H1 (cell line): ENCODE data around the gene BRD1. TPM values are rescaled to one million over a fixed set of nuclear protein-coding genes. Genes with fewer than 3 reads are reported as not detected.

Experiments used
- EP300 ChIP-seq, 2 experiments: IDR thresholded peaks; 1 replicate in 1 of 2; 2 replicates in 1 of 2; pipeline ENCODE4 v1.6.1; 2011 to 2012; ENCODE audit warnings: low read depth in 2 of 2, low read length in 2 of 2, mild to moderate bottlenecking in 2 of 2, borderline replicate concordance in 1 of 2, inconsistent platforms in 1 of 2, moderate library complexity in 1 of 2
- KDM5A ChIP-seq: fragments of 200-600 bp; IDR thresholded peaks from 2 replicates; pipeline ENCODE4 v1.7.1; 2012; ENCODE audit warnings: mild to moderate bottlenecking, low read length, inconsistent platforms, mixed read lengths
- NRF1 ChIP-seq: IDR thresholded peaks from 2 replicates; pipeline ENCODE4 v1.6.1; 2011; ENCODE audit warnings: mild to moderate bottlenecking, low read depth, low read length, improper control_type of control experiment
- RBBP5 ChIP-seq: IDR thresholded peaks from 2 replicates; pipeline ENCODE4 v1.7.1; 2012; ENCODE audit warnings: low read depth, mild to moderate bottlenecking, inconsistent platforms, low read length, moderate library complexity, borderline replicate concordance
- SIRT6 ChIP-seq: IDR thresholded peaks from one replicate; pipeline ENCODE4 v1.7.1; 2012; ENCODE audit warnings: low read length, inconsistent platforms
- TAF7 ChIP-seq: optimal IDR thresholded peaks from 2 replicates; pipeline ENCODE3; 2011; ENCODE audit warnings: low read depth, mild to moderate bottlenecking, inconsistent platforms, low read length, moderate library complexity, borderline replicate concordance
- TEAD4 ChIP-seq: IDR thresholded peaks from 2 replicates; pipeline ENCODE4 v1.6.1; 2012; ENCODE audit warnings: low read depth, low read length, inconsistent platforms, mixed read lengths
- polyA plus RNA-seq, 7 experiments: library from polyadenylated mRNA; depleted of rRNA in 3 of 7; stranded (reverse) in 5 of 7; unstranded in 2 of 7; fragments of >200 nt in 5 of 7; fragments of 200-250 nt in 2 of 7; gene quantifications; 1 replicate in 5 of 7; 2 replicates in 1 of 7; 4 replicates in 1 of 7; pipeline versions ENCODE4 v1.2.1 to v1.2.3, GENCODE V29; 2011 to 2013; ENCODE audit warnings: missing spikeins in 2 of 7, mixed read lengths in 2 of 7
- total RNA-seq: library from RNA; stranded (reverse); fragmentation: NEBNext Ultra II Directional; extraction: Animal tissue kit (Norgen Biotek cat#: 25700); gene quantifications from 2 replicates; pipeline ENCODE4 v1.2.1, GENCODE V29; 2021
- TF ChIP-seq, protein P1 (sequence below), 3 experiments: IDR thresholded peaks; 1 replicate in 2 of 3; 2 replicates in 1 of 3; pipeline versions ENCODE4 v1.5.1 to v1.6.1; 2011; ENCODE audit warnings: low read length in 3 of 3, mild to moderate bottlenecking in 3 of 3, inconsistent platforms in 2 of 3, low read depth in 1 of 3, moderate library complexity in 1 of 3; ENCODE audit not compliant: insufficient read depth in 1 of 3; ENCODE audit errors: control extremely low read depth in 1 of 3
- TF ChIP-seq, protein P2 (sequence below): IDR thresholded peaks from 2 replicates; pipeline ENCODE4 v1.6.1; 2012; ENCODE audit warnings: inconsistent platforms
- TF ChIP-seq, protein P3 (sequence below): IDR thresholded peaks from 2 replicates; pipeline ENCODE4 v1.6.1; 2011; ENCODE audit warnings: low read depth, mild to moderate bottlenecking, low read length; ENCODE audit not compliant: insufficient read depth

The BRD1 gene
- total and polyA plus RNA-seq, 2 of the 8 experiments (the other 6 are each of a cell fraction or from before 2014, with no cell fraction given): 6.8 to 34.0 TPM

DNA sequence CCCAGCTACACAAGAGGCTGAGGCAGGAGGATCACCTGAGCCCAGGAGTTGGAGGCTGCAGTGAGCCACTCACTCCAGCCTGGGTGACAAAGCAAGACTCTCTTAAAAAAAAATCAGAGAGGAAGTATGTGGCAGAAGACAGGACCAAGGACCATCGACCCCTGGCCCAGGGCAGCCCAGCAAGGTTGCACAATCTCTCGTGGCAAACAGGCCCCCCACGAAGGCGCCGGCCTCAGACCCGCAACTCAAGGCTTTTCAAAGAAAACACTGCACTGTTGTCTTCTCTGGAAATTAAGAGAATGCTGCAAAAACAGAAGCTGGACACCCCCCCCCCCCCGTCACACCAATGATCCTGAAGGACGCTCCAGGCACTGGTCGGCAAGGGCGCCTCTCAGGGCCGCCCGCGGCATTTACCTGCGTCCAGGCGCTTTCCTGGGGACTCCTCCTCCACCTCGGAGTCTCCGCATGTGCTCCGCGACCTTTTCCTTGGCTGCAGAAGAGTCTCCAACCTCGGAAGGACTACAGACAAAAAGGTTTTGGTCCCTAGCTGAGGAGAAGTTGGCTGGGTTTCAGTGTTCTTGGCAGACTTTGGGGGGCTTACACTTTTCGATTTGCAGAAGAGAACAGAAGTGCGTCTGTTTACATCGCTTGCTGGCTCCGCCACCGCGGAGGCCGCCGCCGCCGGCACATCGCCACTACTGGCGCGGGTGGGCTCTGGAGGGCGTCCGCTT lies 40.5 kb downstream of the BRD1 start (continued):
- TF ChIP-seq, protein P1, sequence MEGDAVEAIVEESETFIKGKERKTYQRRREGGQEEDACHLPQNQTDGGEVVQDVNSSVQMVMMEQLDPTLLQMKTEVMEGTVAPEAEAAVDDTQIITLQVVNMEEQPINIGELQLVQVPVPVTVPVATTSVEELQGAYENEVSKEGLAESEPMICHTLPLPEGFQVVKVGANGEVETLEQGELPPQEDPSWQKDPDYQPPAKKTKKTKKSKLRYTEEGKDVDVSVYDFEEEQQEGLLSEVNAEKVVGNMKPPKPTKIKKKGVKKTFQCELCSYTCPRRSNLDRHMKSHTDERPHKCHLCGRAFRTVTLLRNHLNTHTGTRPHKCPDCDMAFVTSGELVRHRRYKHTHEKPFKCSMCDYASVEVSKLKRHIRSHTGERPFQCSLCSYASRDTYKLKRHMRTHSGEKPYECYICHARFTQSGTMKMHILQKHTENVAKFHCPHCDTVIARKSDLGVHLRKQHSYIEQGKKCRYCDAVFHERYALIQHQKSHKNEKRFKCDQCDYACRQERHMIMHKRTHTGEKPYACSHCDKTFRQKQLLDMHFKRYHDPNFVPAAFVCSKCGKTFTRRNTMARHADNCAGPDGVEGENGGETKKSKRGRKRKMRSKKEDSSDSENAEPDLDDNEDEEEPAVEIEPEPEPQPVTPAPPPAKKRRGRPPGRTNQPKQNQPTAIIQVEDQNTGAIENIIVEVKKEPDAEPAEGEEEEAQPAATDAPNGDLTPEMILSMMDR (IDR thresholded peaks at IDR 0.05; ENCODE audit: control extremely low read depth in 1 of 3, insufficient read depth in 1 of 3, low read depth in 1 of 3, low read length in 3 of 3): no peak
- no peak for TF ChIP-seq EP300 (IDR thresholded peaks at IDR 0.05; ENCODE audit: borderline replicate concordance in 1 of 2, low read depth in 2 of 2, low read length in 2 of 2)
- no peak for TF ChIP-seq KDM5A
- TF ChIP-seq SIRT6: no peak
- no peak for TF ChIP-seq TEAD4
- TF ChIP-seq, protein P2, sequence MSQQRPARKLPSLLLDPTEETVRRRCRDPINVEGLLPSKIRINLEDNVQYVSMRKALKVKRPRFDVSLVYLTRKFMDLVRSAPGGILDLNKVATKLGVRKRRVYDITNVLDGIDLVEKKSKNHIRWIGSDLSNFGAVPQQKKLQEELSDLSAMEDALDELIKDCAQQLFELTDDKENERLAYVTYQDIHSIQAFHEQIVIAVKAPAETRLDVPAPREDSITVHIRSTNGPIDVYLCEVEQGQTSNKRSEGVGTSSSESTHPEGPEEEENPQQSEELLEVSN: no peak
- TF ChIP-seq TAF7: no peak
- TF ChIP-seq RBBP5: no peak
- TF ChIP-seq NRF1: no peak
- TF ChIP-seq, protein P3, sequence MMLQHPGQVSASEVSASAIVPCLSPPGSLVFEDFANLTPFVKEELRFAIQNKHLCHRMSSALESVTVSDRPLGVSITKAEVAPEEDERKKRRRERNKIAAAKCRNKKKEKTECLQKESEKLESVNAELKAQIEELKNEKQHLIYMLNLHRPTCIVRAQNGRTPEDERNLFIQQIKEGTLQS: no peak
